ENCODE data around the gene TBX19.

DNA sequence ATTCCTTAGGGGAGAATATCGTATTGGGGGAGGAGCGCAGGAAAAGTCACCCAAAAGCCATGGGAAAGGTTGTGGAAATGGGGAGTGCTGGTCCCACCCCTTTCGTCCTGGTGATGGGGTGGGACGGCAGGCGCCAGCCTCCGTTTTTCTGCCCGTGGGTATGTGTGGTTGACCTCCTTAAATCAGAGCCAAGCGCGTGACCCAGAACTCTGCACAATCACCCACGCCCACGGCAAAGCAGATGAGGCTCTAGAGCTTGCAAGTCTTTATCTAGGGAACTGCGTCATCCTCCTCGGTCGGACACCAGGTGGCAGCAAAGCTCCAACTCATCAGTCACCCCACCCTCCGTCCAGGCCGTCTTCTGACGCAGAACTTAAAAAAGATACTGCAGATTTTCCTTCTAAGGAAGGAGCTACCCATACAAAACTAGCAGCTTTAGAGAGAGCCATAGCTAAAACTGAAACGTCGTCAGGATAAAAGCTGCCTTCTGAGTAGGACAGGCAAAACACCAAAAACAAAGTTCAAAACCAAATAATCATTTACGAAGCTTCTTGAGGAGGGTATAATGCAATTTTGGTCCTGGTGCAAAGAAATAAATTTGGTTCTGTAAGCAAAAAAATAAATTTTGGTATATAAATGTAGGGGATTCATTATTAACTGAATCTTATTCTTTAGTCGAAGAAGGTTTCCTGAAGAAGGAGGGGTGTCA lies 62.0 kb downstream of the TBX19 start:
- TF ChIP-seq, protein P1, sequence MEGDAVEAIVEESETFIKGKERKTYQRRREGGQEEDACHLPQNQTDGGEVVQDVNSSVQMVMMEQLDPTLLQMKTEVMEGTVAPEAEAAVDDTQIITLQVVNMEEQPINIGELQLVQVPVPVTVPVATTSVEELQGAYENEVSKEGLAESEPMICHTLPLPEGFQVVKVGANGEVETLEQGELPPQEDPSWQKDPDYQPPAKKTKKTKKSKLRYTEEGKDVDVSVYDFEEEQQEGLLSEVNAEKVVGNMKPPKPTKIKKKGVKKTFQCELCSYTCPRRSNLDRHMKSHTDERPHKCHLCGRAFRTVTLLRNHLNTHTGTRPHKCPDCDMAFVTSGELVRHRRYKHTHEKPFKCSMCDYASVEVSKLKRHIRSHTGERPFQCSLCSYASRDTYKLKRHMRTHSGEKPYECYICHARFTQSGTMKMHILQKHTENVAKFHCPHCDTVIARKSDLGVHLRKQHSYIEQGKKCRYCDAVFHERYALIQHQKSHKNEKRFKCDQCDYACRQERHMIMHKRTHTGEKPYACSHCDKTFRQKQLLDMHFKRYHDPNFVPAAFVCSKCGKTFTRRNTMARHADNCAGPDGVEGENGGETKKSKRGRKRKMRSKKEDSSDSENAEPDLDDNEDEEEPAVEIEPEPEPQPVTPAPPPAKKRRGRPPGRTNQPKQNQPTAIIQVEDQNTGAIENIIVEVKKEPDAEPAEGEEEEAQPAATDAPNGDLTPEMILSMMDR (conservative IDR thresholded peaks at IDR 0.05): peak; percentile 71
- no peak for TF ChIP-seq EZH2 (IDR thresholded peaks at IDR 0.05; ENCODE audit: low read depth)
